Measurements from ENCODE around the gene TCF12.

TCF12 gene

GRCh38 chr15:57327985-57328471, 409.6 kb downstream of the TCF12 start:
- DNase-seq: no peak

- no peak for DNase-seq
Measured at GRCh38 chr15:57328479-57328878, 410.0 kb downstream of the TCF12 start.

- DNase-seq: no peak
Measured at GRCh38 chr15:57328897-57329296, 410.5 kb downstream of the TCF12 start.

GRCh38 chr15:57329582-57330367, 411.3 kb downstream of the TCF12 start:
- no peak for DNase-seq

- no peak for DNase-seq
Measured at GRCh38 chr15:57330619-57331340, 412.3 kb downstream of the TCF12 start.

GRCh38 chr15:57332326-57332725, 413.9 kb downstream of the TCF12 start:
- no peak for DNase-seq

GRCh38 chr15:57333487-57333886, 415.0 kb downstream of the TCF12 start:
- peak; percentile 88 for DNase-seq

- peak; percentile 87 for DNase-seq
Measured at GRCh38 chr15:57334257-57334656, 415.8 kb downstream of the TCF12 start.

- DNase-seq: no peak
Measured at GRCh38 chr15:57335293-57335715, 416.9 kb downstream of the TCF12 start.

- DNase-seq: no peak
Measured at GRCh38 chr15:57335719-57336118, 417.3 kb downstream of the TCF12 start.

GRCh38 chr15:57337868-57338411, 419.5 kb downstream of the TCF12 start:
- DNase-seq: no peak

- no peak for DNase-seq
Measured at GRCh38 chr15:57339321-57339720, 420.9 kb downstream of the TCF12 start.

Measured in NCI-H226 (cell line).